Kidney (tissue), 14 donors: ENCODE results near the gene TBC1D24. TPM values are rescaled to one million over a fixed set of nuclear protein-coding genes. Genes with fewer than 3 reads are reported as not detected.

ENCODE experiments used
- DNase-seq, 5 donors: peaks; one replicate each; pipeline ENCODE4 v3.0.0-alpha.2; 2013 to 2020
- FAIRE-seq: peaks from 2 replicates; lab custom pipeline; 2012; peaks lifted over from hg19 to GRCh38; lab: Jason Lieb, UNC
- H3K27ac ChIP-seq, 2 donors: one replicate each; pipeline ENCODE4 v1.7.0; 2013; ENCODE audit warnings: low read depth in 2 of 2, low read length in 2 of 2, inconsistent platforms in 1 of 2
- H3K27me3 ChIP-seq: one replicate; pipeline ENCODE4 v1.7.1; 2013; ENCODE audit warnings: low read length, inconsistent platforms; ENCODE audit not compliant: control insufficient read depth, insufficient read depth
- H3K36me3 ChIP-seq, 3 donors: one replicate each; pipeline versions ENCODE4 v1.7.0 to v1.7.1; 2013; ENCODE audit warnings: low read length in 3 of 3, control low read depth in 1 of 3, inconsistent platforms in 1 of 3; ENCODE audit not compliant: insufficient read depth in 3 of 3, control insufficient read depth in 2 of 3
- H3K4me1 ChIP-seq, 3 donors: one replicate each; pipeline versions ENCODE4 v1.7.0 to v1.7.1; 2013; ENCODE audit warnings: low read length in 3 of 3, inconsistent platforms in 1 of 3, low read depth in 1 of 3; ENCODE audit not compliant: control insufficient read depth in 2 of 3, insufficient read depth in 2 of 3
- H3K4me3 ChIP-seq, 3 donors: one replicate each; pipeline versions ENCODE4 v1.7.0 to v1.8.1; 2013; ENCODE audit warnings: low read length in 3 of 3, control low read depth in 1 of 3, inconsistent platforms in 1 of 3
- H3K9ac ChIP-seq, 3 donors: one replicate each; pipeline versions ENCODE4 v1.7.0 to v1.7.1; 2013; ENCODE audit warnings: low read length in 3 of 3, control low read depth in 1 of 3, inconsistent platforms in 1 of 3
- H3K9me3 ChIP-seq, 3 donors: one replicate each; pipeline versions ENCODE4 v1.7.0 to v1.7.1; 2013; ENCODE audit warnings: low read length in 3 of 3, control low read depth in 1 of 3, inconsistent platforms in 1 of 3; ENCODE audit not compliant: control insufficient read depth in 2 of 3, insufficient read depth in 1 of 3
- intact Hi-C: fragments of 100-400 bp; cut with DNase I; formaldehyde crosslinking; loops from one replicate; pipeline ENCODE4 v1.11.1; 2022
- polyA plus RNA-seq: library from polyadenylated mRNA; stranded (reverse); fragments of 350-450 nt; fragmentation: Illumina TruSeq; extraction: RNeasy Lipid Tissue Mini Kit (QIAGEN cat#74804); gene quantifications from one replicate; pipeline ENCODE4 v1.2.3, GENCODE V29; 2014; ENCODE audit warnings: low read depth, low replicate concordance; ENCODE audit not compliant: insufficient read depth
- total RNA-seq: library from RNA; stranded (reverse); fragmentation: NEBNext Ultra II Directional; extraction: Animal tissue kit (Norgen Biotek cat#: 25700); gene quantifications from one replicate; pipeline ENCODE4 v1.2.1, GENCODE V29; 2021
- TF ChIP-seq, protein P1 (sequence below): IDR thresholded peaks from 3 replicates; pipeline ENCODE4 v1.5.1; 2012; ENCODE audit warnings: mild to moderate bottlenecking, moderate library complexity, borderline replicate concordance; ENCODE audit not compliant: insufficient read depth; ENCODE audit errors: extremely low read depth
- donor health status: control.
- donor health status: control.
- donor health status: control.
- donor health status: control.
- donor health status: control.
- donor health status: DM: yes; HTN: yes; CAD: no.
- donor health status: Normal renal cell carcinoma (clear cell type).

The TBC1D24 gene
- total and polyA plus RNA-seq, 2 donors from 2014 or later = 23.9 to 25.7 TPM

DNA sequence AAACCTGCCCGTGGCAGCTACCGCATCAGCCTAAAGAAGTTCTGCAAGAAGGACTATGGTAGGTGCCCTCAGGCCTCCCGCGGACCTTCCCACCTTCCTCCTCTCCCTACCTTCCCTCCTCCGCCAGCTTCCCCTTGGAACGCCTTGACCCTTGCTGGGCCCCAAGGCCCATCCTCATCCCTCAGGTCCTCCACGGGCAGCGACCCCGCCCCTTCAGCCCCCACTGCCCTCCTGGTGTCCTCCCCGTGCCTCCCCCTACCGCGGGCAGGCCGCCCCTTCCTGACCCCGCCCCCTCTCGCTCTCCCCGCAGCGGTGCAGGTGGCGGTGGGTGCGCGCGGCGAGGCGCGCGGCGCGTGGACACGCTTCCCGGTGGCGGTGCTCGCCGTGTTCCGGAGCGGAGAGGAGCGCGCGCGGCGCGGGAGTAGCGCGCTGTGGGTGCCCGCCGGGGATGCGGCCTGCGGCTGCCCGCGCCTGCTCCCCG is 1.4 kb upstream of the TBC1D24 start:
- FAIRE-seq = no peak

DNA sequence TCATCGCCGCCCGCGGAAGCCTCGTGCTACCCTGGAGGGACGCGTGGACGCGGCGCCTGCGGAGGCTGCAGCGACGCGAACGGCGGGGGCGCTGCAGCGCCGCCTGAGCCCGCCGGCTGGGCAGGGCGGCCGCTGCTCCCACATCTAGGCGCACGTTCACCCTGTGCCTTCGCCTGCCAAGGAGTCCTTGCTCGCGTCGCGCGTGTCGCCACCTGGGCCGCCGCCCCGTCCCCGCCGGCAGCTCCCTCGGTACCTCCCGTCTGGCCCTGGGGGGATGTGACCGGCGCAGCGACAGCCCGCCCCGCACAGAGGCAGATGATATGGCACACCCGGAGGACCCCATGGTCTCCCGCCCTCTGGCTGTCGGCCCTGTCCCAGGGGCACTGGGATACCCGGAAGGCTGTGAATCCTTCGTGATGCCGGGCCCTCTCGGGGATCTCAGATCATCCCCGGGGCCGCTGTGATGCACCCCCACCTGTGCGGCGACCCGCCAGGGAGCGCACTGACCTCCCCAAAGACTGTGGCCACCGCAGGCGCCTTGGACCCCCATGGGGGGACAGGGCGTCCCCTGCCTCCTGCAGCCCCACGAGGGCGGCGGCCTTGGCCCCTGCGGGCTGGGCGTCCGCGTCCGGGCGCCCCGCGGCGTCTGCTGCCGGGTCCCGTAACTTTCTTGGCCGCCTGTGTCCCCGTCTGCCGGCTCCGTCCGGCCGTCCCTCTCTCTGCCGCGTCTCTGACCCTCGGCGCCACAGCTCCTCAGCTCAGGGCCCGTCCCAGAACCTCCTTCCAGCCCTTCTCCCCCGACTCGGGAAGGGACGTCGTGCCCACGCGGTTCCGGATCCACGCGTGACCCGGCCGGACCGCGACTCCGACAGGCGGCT is 689 bp upstream of the TBC1D24 start:
- Histone ChIP-seq H3K27ac (peak overlapping the region; percentile 87 to 88), H3K4me1 (peaks cover 0 to 45% (median 12%) of the 10 kb centered on the region in 3 donors), H3K27me3 (no peaks in the 10 kb centered on the region), H3K9ac (peak overlapping the region in 2 of 3 donors; percentile 67 to 69), H3K9me3 (no peaks in the 10 kb centered on the region), H3K4me3 (peak overlapping the region; percentile 44 to 69 (median 58)), H3K36me3 (no peaks in the 10 kb centered on the region)
- no peak for FAIRE-seq
- intact Hi-C loops = no loop called here
- peak in 4 of 5 donors; percentile 43 to 85 (median 73) for DNase-seq
- TF ChIP-seq, protein P1, sequence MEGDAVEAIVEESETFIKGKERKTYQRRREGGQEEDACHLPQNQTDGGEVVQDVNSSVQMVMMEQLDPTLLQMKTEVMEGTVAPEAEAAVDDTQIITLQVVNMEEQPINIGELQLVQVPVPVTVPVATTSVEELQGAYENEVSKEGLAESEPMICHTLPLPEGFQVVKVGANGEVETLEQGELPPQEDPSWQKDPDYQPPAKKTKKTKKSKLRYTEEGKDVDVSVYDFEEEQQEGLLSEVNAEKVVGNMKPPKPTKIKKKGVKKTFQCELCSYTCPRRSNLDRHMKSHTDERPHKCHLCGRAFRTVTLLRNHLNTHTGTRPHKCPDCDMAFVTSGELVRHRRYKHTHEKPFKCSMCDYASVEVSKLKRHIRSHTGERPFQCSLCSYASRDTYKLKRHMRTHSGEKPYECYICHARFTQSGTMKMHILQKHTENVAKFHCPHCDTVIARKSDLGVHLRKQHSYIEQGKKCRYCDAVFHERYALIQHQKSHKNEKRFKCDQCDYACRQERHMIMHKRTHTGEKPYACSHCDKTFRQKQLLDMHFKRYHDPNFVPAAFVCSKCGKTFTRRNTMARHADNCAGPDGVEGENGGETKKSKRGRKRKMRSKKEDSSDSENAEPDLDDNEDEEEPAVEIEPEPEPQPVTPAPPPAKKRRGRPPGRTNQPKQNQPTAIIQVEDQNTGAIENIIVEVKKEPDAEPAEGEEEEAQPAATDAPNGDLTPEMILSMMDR = peak; percentile 49

More for the DNA sequence above, 1.4 kb upstream of the TBC1D24 start:
- peak in 3 of 5 donors; percentile 32 to 85 (median 84) for DNase-seq
- intact Hi-C loops = no loop called here
- H3K4me3 ChIP-seq = peak overlapping the region in 1 of 3 donors; percentile 16
- H3K27ac ChIP-seq = no peak overlapping the region
- no peaks in the 10 kb centered on the region for H3K36me3 ChIP-seq
- peaks cover 0 to 47% (median 12%) of the 10 kb centered on the region in 3 donors for H3K4me1 ChIP-seq
- no peaks in the 10 kb centered on the region for H3K9me3 ChIP-seq
- no peaks in the 10 kb centered on the region for H3K27me3 ChIP-seq
- TF ChIP-seq, protein P1 = no peak
- H3K9ac ChIP-seq = no peak overlapping the region

DNA sequence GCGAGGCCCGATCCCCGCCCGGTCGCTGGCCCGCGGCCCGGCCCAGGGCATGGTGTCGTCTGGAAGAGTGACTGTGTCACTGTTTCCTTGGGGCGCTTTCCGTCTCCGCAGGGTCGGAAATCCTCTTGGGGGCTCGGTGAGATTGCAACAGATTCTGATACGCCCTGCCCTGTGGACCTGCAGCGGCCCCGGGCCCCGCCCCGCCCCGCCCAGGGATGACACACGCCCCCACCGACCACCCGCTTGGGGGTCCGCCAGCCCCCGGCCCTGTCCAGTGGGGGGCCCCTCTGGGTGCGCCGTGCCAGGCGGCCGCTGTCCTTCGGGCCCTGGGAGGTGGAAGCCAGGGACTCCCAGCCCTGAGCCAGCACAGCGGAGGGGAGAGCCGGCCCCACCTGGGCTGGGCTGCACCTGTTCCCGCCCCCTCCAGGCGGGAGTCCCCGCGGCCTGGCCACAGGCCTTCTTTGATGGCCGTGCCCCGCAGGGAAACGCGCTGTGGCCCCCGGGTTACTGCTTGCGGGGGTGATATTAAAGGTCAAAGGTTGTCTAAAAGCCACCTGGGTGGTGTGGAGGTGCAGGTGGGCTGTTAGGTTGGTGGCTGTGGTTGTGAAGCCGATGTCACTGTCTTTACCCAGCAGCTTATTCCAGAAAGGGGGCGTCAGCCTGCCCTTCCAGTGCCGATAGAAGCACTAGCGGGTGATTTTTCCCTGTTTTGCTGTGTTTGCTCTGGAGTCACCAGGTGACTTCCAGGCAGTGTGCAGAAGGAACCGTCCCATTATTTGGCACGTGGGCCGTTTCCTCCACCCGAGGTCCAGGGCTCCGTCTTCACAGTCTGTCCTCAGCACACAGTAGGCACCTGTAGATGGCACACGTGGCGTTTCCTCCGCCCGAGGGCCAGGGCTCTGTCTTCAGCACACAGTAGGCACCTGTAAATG is 752 bp downstream of the TBC1D24 start:
- TF ChIP-seq, protein P1 = no peak
- no peaks in the 10 kb centered on the region for H3K36me3 ChIP-seq
- FAIRE-seq (no peak), DNase-seq (peak in 3 of 5 donors; percentile 27 to 81 (median 78))
- no peaks in the 10 kb centered on the region for H3K9me3 ChIP-seq
- intact Hi-C loops = no loop called here
- H3K4me3 ChIP-seq = peak overlapping the region; percentile 6 to 61 (median 36)
- H3K9ac ChIP-seq = peak overlapping the region in 2 of 3 donors; percentile 37 to 55
- H3K4me1 ChIP-seq = peaks cover 0 to 49% (median 16%) of the 10 kb centered on the region in 3 donors
- peak overlapping the region; percentile 27 to 68 for H3K27ac ChIP-seq
- no peaks in the 10 kb centered on the region for H3K27me3 ChIP-seq
